ENCODE measurements around the gene ITGA6.

- TF ChIP-seq ZNF8 (CRISPR knock-in tag; IDR thresholded peaks at IDR 0.05): no peak
- TF ChIP-seq CREB5 (CRISPR knock-in tag; IDR thresholded peaks at IDR 0.05; ENCODE audit: low read depth): no peak
- no peak for TF ChIP-seq ZFP3 (CRISPR knock-in tag; IDR thresholded peaks at IDR 0.05)
- TF ChIP-seq ZNF70 (CRISPR knock-in tag; IDR thresholded peaks at IDR 0.05): no peak
- TF ChIP-seq RARB (CRISPR knock-in tag; IDR thresholded peaks at IDR 0.05): no peak
- TF ChIP-seq ZC3H10 (CRISPR knock-in tag; IDR thresholded peaks at IDR 0.05): no peak
- TF ChIP-seq, protein P1, sequence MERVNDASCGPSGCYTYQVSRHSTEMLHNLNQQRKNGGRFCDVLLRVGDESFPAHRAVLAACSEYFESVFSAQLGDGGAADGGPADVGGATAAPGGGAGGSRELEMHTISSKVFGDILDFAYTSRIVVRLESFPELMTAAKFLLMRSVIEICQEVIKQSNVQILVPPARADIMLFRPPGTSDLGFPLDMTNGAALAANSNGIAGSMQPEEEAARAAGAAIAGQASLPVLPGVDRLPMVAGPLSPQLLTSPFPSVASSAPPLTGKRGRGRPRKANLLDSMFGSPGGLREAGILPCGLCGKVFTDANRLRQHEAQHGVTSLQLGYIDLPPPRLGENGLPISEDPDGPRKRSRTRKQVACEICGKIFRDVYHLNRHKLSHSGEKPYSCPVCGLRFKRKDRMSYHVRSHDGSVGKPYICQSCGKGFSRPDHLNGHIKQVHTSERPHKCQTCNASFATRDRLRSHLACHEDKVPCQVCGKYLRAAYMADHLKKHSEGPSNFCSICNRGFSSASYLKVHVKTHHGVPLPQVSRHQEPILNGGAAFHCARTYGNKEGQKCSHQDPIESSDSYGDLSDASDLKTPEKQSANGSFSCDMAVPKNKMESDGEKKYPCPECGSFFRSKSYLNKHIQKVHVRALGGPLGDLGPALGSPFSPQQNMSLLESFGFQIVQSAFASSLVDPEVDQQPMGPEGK (CRISPR knock-in tag; IDR thresholded peaks at IDR 0.05; ENCODE audit: borderline replicate concordance): no peak
- TF ChIP-seq CSRNP3 (CRISPR knock-in tag; IDR thresholded peaks at IDR 0.05): no peak
- TF ChIP-seq PPARA (CRISPR knock-in tag; IDR thresholded peaks at IDR 0.05; ENCODE audit: borderline replicate concordance): no peak
- no peak for TF ChIP-seq BACH2 (CRISPR knock-in tag; IDR thresholded peaks at IDR 0.05; ENCODE audit: borderline replicate concordance)
- TF ChIP-seq ARNTL (CRISPR knock-in tag; IDR thresholded peaks at IDR 0.05; ENCODE audit: borderline replicate concordance, low read depth): no peak
- no peak for TF ChIP-seq ZFP30 (CRISPR knock-in tag; IDR thresholded peaks at IDR 0.05)
Observed at GRCh38 chr2:172431993-172432392, 4.6 kb downstream of the ITGA6 start.
